Measurements from ENCODE around the gene CRYGD.
"Not testable (repeated sequence)": the region's sequence is repeated elsewhere in the genome, so short reads cannot be mapped to it uniquely, and the experiment has no call there.

Gene CRYGD

DNA sequence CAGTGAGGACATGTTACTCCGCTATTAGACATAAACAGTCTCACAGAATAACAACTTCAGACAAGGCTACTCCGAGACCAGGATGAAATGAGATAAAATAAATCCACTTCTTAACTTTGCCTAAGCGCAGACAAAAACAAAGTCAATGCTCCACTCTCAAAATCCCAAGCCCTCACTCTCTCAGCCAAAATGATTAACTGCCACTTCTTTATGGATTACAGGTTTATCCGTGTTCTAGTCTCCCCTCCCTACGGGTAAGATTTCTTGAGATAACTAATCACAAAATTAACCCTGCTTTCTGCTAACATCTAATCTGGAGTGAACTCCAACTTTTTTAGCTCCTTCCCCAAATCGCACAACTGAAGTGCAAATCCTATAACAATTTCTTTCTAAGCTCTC lies 6.4 kb upstream of the CRYGD start:
- Histone ChIP-seq H3K4me1 (ENCODE audit: control insufficient read depth in 1 of 2, insufficient read depth in 2 of 2, low read length in 2 of 2) (peaks cover 37 to 40% of the 10 kb centered on the region in 2 donors), H3K9ac (ENCODE audit: low read depth in 1 of 2, low read length in 2 of 2) (no peak overlapping the region), H3K4me3 (ENCODE audit: low read depth in 1 of 2, low read length in 2 of 2) (no peak overlapping the region), H3K9me3 (ENCODE audit: control insufficient read depth in 1 of 2, low read length in 2 of 2) (no peaks in the 10 kb centered on the region), H3K27ac (ENCODE audit: low read depth, low read length) (peak overlapping the region; percentile 22), H3K36me3 (ENCODE audit: control insufficient read depth in 1 of 2, insufficient read depth in 2 of 2, low read length in 2 of 2) (no peaks in the 10 kb centered on the region), H3K27me3 (ENCODE audit: control insufficient read depth in 1 of 2, insufficient read depth in 2 of 2, low read length in 2 of 2) (no peaks in the 10 kb centered on the region)

DNA sequence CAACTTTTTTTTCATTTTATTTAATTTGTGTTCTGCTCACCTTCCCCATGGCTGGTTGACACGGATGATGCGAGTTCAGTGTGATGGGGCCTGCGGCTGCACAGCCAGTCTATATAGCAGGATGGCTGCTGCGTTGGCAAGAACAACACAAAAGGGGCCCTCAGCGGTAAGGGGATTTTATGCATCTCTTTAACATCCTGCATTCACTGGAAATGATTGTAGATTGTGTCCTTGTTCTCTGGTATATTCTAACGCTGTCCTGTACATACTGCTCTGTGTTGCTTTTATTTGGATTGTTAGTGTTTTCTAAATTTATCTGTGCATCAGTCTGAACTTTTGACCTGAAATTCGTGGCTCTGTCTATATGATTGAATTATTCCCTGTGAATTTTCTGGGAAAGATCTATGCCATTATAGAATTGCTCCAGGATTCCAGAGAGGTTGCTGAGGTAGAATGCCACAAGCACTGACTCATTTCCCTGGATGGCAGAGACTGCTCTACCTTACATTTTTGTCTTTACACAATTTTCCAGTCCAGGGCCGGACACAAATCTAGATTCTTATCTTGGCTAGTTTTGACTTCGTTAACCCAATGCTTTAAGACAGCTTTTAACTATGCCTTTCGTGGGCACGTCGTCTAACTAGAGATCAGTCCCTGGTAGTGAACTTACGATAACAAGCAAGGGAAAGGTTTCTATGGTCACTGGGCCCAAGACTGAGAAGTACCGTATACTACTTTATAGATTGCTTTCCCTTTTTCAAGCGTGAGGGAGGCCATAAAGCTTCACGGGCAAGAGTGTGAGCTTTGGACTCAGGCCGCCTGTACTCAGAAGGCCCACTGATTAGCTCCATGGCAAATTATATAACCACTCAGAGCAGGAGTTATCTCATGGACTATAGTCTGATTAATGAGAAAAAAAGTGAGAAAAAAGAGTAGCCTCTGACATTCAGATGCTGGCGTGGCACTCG lies 5.7 kb upstream of the CRYGD start, which contains the start of gene CRYGC:
CRYGC (minus strand) TSS at position 85 of the 968 bp plus-strand sequence; CDS start at position 49, 36 bp downstream.
- no peaks in the 10 kb centered on the region for H3K36me3 ChIP-seq (ENCODE audit: control insufficient read depth in 1 of 2, insufficient read depth in 2 of 2, low read length in 2 of 2)
- peaks cover 30 to 35% of the 10 kb centered on the region in 2 donors for H3K4me1 ChIP-seq (ENCODE audit: control insufficient read depth in 1 of 2, insufficient read depth in 2 of 2, low read length in 2 of 2)
- peak within 1 kb of the TSS in 1 of 2 donors; percentile 21 for H3K9ac ChIP-seq (ENCODE audit: low read depth in 1 of 2, low read length in 2 of 2)
- H3K4me3 ChIP-seq (ENCODE audit: low read depth in 1 of 2, low read length in 2 of 2) = no peak within 1 kb of the TSS
- H3K27ac ChIP-seq (ENCODE audit: low read depth, low read length) = peak within 1 kb of the TSS; percentile 27
- no peaks in the 10 kb centered on the region for H3K27me3 ChIP-seq (ENCODE audit: control insufficient read depth in 1 of 2, insufficient read depth in 2 of 2, low read length in 2 of 2)
- H3K9me3 ChIP-seq (ENCODE audit: control insufficient read depth in 1 of 2, low read length in 2 of 2) = no peaks in the 10 kb centered on the region

DNA sequence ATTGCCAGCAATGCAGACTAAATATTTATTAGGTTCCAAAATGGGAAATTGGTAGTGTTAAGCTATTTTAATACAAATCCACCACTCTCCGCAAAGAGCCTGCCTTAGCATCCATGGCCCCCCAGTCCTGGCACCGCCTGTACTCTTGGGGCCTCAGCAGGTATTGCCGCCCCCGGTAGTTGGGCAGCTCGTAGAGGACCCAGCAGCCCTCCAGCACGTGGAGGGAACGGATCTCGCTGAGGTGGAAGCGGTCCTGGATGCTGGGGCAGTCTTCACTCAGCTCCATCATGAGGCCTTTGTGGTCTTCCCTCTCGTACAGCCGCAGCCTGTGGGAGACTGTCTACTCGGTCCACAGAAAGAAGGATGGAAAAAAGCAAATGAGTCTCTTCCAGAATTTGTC lies 3.8 kb upstream of the CRYGD start:
- Histone ChIP-seq H3K9me3 (ENCODE audit: control insufficient read depth in 1 of 2, low read length in 2 of 2) (no peaks in the 10 kb centered on the region), H3K9ac (ENCODE audit: low read depth in 1 of 2, low read length in 2 of 2) (no peak overlapping the region), H3K36me3 (ENCODE audit: control insufficient read depth in 1 of 2, insufficient read depth in 2 of 2, low read length in 2 of 2) (no peaks in the 10 kb centered on the region), H3K27me3 (ENCODE audit: control insufficient read depth in 1 of 2, insufficient read depth in 2 of 2, low read length in 2 of 2) (no peaks in the 10 kb centered on the region), H3K4me1 (ENCODE audit: control insufficient read depth in 1 of 2, insufficient read depth in 2 of 2, low read length in 2 of 2) (peaks cover 24 to 31% of the 10 kb centered on the region in 2 donors), H3K27ac (ENCODE audit: low read depth, low read length) (no peak overlapping the region), H3K4me3 (ENCODE audit: low read depth in 1 of 2, low read length in 2 of 2) (no peak overlapping the region)

DNA sequence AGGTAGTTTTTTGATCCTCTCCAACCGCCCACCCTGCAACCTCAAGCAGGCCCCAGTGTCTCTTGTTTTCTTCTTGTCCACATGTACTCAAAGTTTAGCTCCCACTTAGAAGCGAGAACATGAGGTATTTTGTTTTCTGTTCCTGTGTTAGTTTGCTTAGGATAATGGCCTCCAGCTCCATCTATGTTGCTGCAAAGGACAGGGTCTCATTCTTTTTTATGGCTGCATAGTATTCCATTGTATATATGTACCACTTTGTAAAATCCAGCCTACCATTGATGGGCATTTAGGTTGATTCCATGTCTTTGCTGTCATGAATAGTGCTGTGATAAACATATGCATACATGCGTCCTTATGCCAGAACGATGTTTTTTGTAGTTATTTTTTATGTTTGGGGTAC lies 2.8 kb upstream of the CRYGD start:
- Histone ChIP-seq H3K36me3 (ENCODE audit: control insufficient read depth in 1 of 2, insufficient read depth in 2 of 2, low read length in 2 of 2) (no peaks in the 10 kb centered on the region), H3K4me3 (ENCODE audit: low read depth in 1 of 2, low read length in 2 of 2) (no peak overlapping the region), H3K27me3 (ENCODE audit: control insufficient read depth in 1 of 2, insufficient read depth in 2 of 2, low read length in 2 of 2) (no peaks in the 10 kb centered on the region), H3K27ac (ENCODE audit: low read depth, low read length) (no peak overlapping the region), H3K4me1 (ENCODE audit: control insufficient read depth in 1 of 2, insufficient read depth in 2 of 2, low read length in 2 of 2) (peaks cover 24 to 25% of the 10 kb centered on the region in 2 donors), H3K9me3 (ENCODE audit: control insufficient read depth in 1 of 2, low read length in 2 of 2) (no peaks in the 10 kb centered on the region), H3K9ac (ENCODE audit: low read depth in 1 of 2, low read length in 2 of 2) (no peak overlapping the region)

DNA sequence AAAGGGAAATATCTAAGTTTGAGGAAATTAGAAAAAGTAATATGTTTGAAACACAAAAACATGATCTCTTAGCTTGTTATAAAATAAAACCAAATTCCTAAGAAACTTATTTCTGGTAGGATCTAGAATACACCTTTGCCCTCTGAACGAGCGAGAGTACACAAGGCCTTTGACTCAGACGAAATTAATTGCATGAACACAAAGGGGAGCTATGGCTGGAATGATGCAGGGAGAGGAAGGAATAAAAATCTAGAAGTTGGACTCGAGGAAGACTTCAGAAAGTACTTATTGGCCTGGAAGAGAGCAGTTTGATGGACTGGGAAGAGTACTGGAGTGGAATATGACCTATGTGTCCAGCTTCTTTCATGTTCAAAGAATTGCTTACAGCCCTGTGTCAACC lies 927 bp upstream of the CRYGD start:
- Histone ChIP-seq H3K27me3 (ENCODE audit: control insufficient read depth in 1 of 2, insufficient read depth in 2 of 2, low read length in 2 of 2) (no peaks in the 10 kb centered on the region), H3K27ac (ENCODE audit: low read depth, low read length) (no peak overlapping the region), H3K9ac (ENCODE audit: low read depth in 1 of 2, low read length in 2 of 2) (no peak overlapping the region), H3K4me3 (ENCODE audit: low read depth in 1 of 2, low read length in 2 of 2) (no peak overlapping the region), H3K36me3 (ENCODE audit: control insufficient read depth in 1 of 2, insufficient read depth in 2 of 2, low read length in 2 of 2) (no peaks in the 10 kb centered on the region), H3K4me1 (ENCODE audit: control insufficient read depth in 1 of 2, insufficient read depth in 2 of 2, low read length in 2 of 2) (peaks cover 17% of the 10 kb centered on the region in 2 donors), H3K9me3 (ENCODE audit: control insufficient read depth in 1 of 2, low read length in 2 of 2) (no peaks in the 10 kb centered on the region)

DNA sequence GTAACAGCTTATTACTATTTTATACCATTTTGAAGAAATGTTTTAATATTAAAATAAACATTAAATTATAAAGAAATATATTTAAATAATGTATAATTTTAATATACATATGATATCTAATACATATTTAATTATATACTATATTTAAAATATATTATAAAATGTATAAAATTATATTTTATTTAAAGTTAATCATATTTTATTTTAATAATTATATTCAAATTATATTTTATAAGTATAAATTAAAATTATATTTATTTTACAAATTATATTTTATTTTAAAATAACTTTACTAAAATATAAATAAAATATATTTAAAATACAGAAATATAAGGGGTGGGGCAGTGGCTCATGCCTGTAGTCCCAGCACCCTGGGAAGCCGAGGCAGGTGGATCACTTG lies 2.1 kb downstream of the CRYGD start:
- H3K4me3 ChIP-seq (ENCODE audit: low read depth in 1 of 2, low read length in 2 of 2) = no peak overlapping the region
- H3K27ac ChIP-seq (ENCODE audit: low read depth, low read length) = no peak overlapping the region
- H3K4me1 ChIP-seq (ENCODE audit: control insufficient read depth in 1 of 2, insufficient read depth in 2 of 2, low read length in 2 of 2) = peaks cover under 1 to 11% of the 10 kb centered on the region in 2 donors
- H3K36me3 ChIP-seq (ENCODE audit: control insufficient read depth in 1 of 2, insufficient read depth in 2 of 2, low read length in 2 of 2) = no peaks in the 10 kb centered on the region
- no peak overlapping the region for H3K9ac ChIP-seq (ENCODE audit: low read depth in 1 of 2, low read length in 2 of 2)
- no peaks in the 10 kb centered on the region for H3K9me3 ChIP-seq (ENCODE audit: control insufficient read depth in 1 of 2, low read length in 2 of 2)
- H3K27me3 ChIP-seq (ENCODE audit: control insufficient read depth in 1 of 2, insufficient read depth in 2 of 2, low read length in 2 of 2) = no peaks in the 10 kb centered on the region

DNA sequence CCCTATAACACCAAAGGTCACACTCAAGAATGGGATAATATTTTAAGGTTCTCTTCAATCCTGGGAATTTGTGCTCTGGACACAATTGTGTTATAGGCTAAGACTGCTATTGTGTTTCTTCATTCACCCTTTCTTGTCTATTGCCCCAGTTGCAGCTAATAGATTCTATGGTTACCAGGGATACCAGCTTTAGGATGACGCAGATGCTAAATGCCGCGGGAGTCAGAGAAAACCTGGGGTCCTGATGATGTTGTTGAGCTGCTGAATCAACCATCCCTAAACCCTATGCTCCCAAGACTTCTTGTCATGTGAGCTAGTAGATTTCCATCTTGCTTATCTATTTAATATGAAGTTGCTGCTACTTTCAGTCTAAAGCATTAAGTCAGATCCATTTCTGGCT lies 5.4 kb downstream of the CRYGD start:
- Histone ChIP-seq H3K36me3 (ENCODE audit: control insufficient read depth in 1 of 2, insufficient read depth in 2 of 2, low read length in 2 of 2) (no peaks in the 10 kb centered on the region), H3K9ac (ENCODE audit: low read depth in 1 of 2, low read length in 2 of 2) (no peak overlapping the region), H3K9me3 (ENCODE audit: control insufficient read depth in 1 of 2, low read length in 2 of 2) (no peaks in the 10 kb centered on the region), H3K27ac (ENCODE audit: low read depth, low read length) (no peak overlapping the region), H3K27me3 (ENCODE audit: control insufficient read depth in 1 of 2, insufficient read depth in 2 of 2, low read length in 2 of 2) (no peaks in the 10 kb centered on the region), H3K4me1 (ENCODE audit: control insufficient read depth in 1 of 2, insufficient read depth in 2 of 2, low read length in 2 of 2) (peaks cover 3 to 5% of the 10 kb centered on the region in 2 donors), H3K4me3 (ENCODE audit: low read depth in 1 of 2, low read length in 2 of 2) (no peak overlapping the region)

DNA sequence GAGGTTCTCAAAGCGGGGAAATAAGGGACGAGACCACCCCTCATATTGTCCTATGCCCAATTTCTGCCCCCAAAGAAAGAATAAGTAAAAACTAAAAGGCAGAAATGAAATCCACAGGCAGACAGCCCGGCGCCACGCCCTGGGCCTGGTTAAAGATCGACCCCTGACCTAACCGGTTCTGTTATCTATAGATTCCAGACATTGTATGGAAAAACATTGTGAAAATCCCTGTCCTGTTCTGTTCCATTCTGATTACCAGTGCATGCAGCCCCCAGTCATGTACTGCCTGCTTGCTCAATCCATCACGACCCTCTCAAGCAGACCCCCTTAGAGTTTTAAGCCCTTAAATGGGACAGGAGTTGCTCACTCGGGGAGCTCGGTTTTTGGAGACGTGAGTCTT lies 6.9 kb downstream of the CRYGD start:
- not testable (repeated sequence) for H3K36me3 ChIP-seq (ENCODE audit: control insufficient read depth in 1 of 2, insufficient read depth in 2 of 2, low read length in 2 of 2); H3K4me1 ChIP-seq (ENCODE audit: control insufficient read depth in 1 of 2, insufficient read depth in 2 of 2, low read length in 2 of 2); H3K9me3 ChIP-seq (ENCODE audit: control insufficient read depth in 1 of 2, low read length in 2 of 2); H3K4me3 ChIP-seq (ENCODE audit: low read depth in 1 of 2, low read length in 2 of 2); H3K27me3 ChIP-seq (ENCODE audit: control insufficient read depth in 1 of 2, insufficient read depth in 2 of 2, low read length in 2 of 2); H3K27ac ChIP-seq (ENCODE audit: low read depth, low read length); H3K9ac ChIP-seq (ENCODE audit: low read depth in 1 of 2, low read length in 2 of 2)

DNA sequence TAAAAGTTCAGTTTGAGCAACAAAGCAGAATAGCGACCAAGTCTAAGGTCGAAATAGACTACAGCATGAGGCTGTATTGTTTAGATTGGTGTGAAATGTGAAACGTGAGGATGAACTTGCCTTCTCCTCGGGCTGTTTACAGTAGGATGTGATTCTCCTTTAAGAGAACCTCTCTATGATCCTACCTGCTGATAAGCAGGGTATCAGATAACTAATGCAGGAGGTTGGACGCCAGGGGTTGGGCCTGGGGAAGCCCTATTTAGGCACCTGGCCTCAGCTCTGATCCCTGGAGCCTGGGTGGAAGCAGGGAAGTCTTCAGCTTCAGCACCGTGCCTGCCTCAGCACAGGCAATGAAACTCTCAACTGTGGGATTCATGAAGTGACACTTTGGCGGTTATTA lies 11.4 kb downstream of the CRYGD start:
- Histone ChIP-seq H3K9me3 (ENCODE audit: control insufficient read depth in 1 of 2, low read length in 2 of 2) (no peaks in the 10 kb centered on the region), H3K4me1 (ENCODE audit: control insufficient read depth in 1 of 2, insufficient read depth in 2 of 2, low read length in 2 of 2) (peaks cover 3 to 5% of the 10 kb centered on the region in 2 donors), H3K36me3 (ENCODE audit: control insufficient read depth in 1 of 2, insufficient read depth in 2 of 2, low read length in 2 of 2) (no peaks in the 10 kb centered on the region), H3K27me3 (ENCODE audit: control insufficient read depth in 1 of 2, insufficient read depth in 2 of 2, low read length in 2 of 2) (no peaks in the 10 kb centered on the region), H3K27ac (ENCODE audit: low read depth, low read length) (no peak overlapping the region), H3K9ac (ENCODE audit: low read depth in 1 of 2, low read length in 2 of 2) (no peak overlapping the region), H3K4me3 (ENCODE audit: low read depth in 1 of 2, low read length in 2 of 2) (no peak overlapping the region)

DNA sequence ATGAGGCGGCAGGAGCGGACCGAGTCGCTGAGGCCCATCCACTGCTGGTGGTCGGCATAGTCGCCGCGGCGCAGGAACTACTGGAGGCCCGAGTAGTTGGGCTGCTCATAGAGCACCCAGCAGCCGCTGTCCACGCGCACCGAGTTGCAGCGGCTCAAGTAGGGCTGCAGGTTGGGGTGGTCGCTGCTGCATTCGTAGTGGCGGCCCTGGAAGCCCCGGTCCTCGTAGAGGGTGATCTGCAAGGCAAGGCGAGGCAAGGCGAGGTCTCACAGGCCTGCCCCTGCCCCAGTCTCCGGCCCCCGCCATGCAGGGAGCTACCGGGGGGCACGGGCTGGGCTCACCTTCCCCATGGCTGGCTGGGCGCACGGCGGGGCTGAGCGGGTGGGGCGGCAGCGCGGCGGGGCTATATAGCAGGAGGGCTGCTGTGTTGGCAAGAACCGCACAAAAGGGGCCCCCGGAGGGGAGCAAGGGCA lies 12.0 kb downstream of the CRYGD start:
- H3K27ac ChIP-seq (ENCODE audit: low read depth, low read length); H3K4me3 ChIP-seq (ENCODE audit: low read depth in 1 of 2, low read length in 2 of 2); H3K9ac ChIP-seq (ENCODE audit: low read depth in 1 of 2, low read length in 2 of 2); H3K36me3 ChIP-seq (ENCODE audit: control insufficient read depth in 1 of 2, insufficient read depth in 2 of 2, low read length in 2 of 2); H3K27me3 ChIP-seq (ENCODE audit: control insufficient read depth in 1 of 2, insufficient read depth in 2 of 2, low read length in 2 of 2); H3K4me1 ChIP-seq (ENCODE audit: control insufficient read depth in 1 of 2, insufficient read depth in 2 of 2, low read length in 2 of 2); H3K9me3 ChIP-seq (ENCODE audit: control insufficient read depth in 1 of 2, low read length in 2 of 2): not testable (repeated sequence)
